Esophagus muscularis mucosa (tissue), 4 donors: ENCODE measurements around the gene DUSP7. TPM values are rescaled to one million over a fixed set of nuclear protein-coding genes. Genes with fewer than 3 reads are reported as not detected.

Source experiments
- DNase-seq: peaks from one replicate; pipeline ENCODE4 v3.0.0-alpha.2; 2017; ENCODE audit errors: extremely low spot score
- H3K27ac ChIP-seq, 4 donors: fragments of 200-600 bp; sonication (generic); replicated peaks in 1 of 4; 1 replicate in 3 of 4; 2 replicates in 1 of 4; pipeline ENCODE4 v1.5.1; 2016 to 2019; ENCODE audit warnings: mild to moderate bottlenecking in 1 of 4
- H3K27me3 ChIP-seq, 4 donors: fragments of 200-600 bp; sonication (generic); one replicate each; pipeline versions ENCODE4 v1.5.1 to v1.6.0; 2016 to 2019
- H3K36me3 ChIP-seq, 4 donors: fragments of 200-600 bp; sonication (generic); one replicate each; pipeline ENCODE4 v1.5.1; 2016 to 2019
- H3K4me1 ChIP-seq, 4 donors: fragments of 200-600 bp; sonication (generic); one replicate each; pipeline ENCODE4 v1.5.1; 2016 to 2019
- H3K4me3 ChIP-seq, 4 donors: fragments of 200-600 bp; sonication (generic); 1 replicate in 2 of 4; 2 replicates in 2 of 4; pipeline ENCODE4 v1.5.1; 2016 to 2019; ENCODE audit warnings: mild to moderate bottlenecking in 4 of 4, moderate library complexity in 1 of 4
- H3K9me3 ChIP-seq, 4 donors: fragments of 200-600 bp; sonication (generic); 1 replicate in 3 of 4; 2 replicates in 1 of 4; pipeline ENCODE4 v1.5.1; 2016 to 2019
- EP300 ChIP-seq: sonication (generic); formaldehyde crosslinking; IDR thresholded peaks from one replicate; pipeline ENCODE4 v1.6.1; 2017; ENCODE audit warnings: antibody characterized with exemption
- POLR2A ChIP-seq: fragments of 450-650 bp; IDR thresholded peaks from one replicate; pipeline ENCODE4 v1.6.1; 2017; ENCODE audit warnings: antibody characterized with exemption, moderate library complexity, mild to moderate bottlenecking, low read depth
- POLR2AphosphoS5 ChIP-seq, 2 donors: sonication (generic); formaldehyde crosslinking; IDR thresholded peaks; one replicate each; pipeline ENCODE4 v1.6.1; 2017; ENCODE audit warnings: antibody characterized with exemption in 2 of 2
- WGBS: methylation state at CpG from one replicate; pipeline ENCODE4 v1.1.5; 2018; 5-methylcytosine and 5-hydroxymethylcytosine counted together
- intact Hi-C: fragments of 100-400 bp; cut with DNase I; formaldehyde crosslinking; loops from one replicate; pipeline ENCODE4 v1.15.1; 2023
- total RNA-seq, 4 donors: library from RNA; depleted of rRNA; stranded (reverse); fragments of >200 nt; gene quantifications; one replicate each; pipeline versions ENCODE4 v1.1.0 to v1.2.1, GENCODE V29; 2016
- TF ChIP-seq, protein P1 (sequence below), 3 experiments: fragments of 200-600 bp in 2 of 3; fragments of 450-650 bp in 1 of 3; sonication (generic) in 2 of 3; IDR thresholded peaks; one replicate each; pipeline ENCODE4 v1.5.1; 2017 to 2019; ENCODE audit warnings: antibody characterized with exemption in 3 of 3, mild to moderate bottlenecking in 2 of 3, moderate library complexity in 1 of 3

DUSP7 gene
- total RNA-seq, 4 donors from 2014 or later: 10.0 to 23.5 (median 15.9) TPM

DNA sequence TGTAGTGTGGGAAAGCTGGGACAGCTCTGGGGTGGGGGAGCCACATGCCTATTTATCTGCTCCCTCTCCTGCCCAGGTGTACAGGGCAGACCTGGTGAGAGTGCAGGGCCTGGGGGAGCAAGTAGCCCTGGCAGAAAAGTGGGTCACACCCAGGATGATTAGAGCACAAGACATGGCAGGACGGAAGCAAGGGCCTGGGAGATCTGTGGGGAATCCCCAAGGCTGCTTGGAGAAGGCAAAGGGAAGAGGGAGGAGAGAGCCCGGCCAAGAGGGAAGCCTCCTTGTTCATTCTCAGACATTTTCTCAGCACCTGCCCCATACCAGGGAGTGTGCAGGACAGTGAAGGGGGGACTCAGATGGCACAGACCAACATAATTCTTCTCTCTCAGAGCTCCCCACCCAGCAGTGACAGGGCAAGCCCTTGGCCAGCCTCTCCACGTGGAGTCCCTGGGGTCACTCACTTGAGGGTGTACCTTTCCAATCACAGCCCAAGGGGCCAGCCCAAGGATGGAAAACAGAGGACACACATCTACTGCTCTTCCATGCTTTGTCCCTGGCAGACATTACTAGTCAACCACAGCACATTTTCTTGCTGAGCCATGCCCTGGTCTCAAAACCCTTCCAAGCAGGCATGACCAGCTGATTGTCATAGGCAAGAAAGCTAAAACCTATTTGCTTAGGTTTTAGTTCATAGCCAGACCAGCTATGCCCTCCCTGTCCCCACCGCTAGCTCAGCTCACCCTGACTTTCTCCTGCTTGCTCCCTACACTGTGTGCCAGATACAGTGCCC is 4.9 kb upstream of the DUSP7 start:
- H3K4me1 ChIP-seq: peaks cover 18 to 28% (median 21%) of the 10 kb centered on the region in 4 donors
- H3K27me3 ChIP-seq: no peaks in the 10 kb centered on the region
- H3K4me3 ChIP-seq: no peak overlapping the region
- no peaks in the 10 kb centered on the region for H3K36me3 ChIP-seq
- TF ChIP-seq EP300: no peak
- TF ChIP-seq POLR2A: no peak
- TF ChIP-seq POLR2AphosphoS5 (IDR thresholded peaks at IDR 0.05): no peak
- TF ChIP-seq, protein P1, sequence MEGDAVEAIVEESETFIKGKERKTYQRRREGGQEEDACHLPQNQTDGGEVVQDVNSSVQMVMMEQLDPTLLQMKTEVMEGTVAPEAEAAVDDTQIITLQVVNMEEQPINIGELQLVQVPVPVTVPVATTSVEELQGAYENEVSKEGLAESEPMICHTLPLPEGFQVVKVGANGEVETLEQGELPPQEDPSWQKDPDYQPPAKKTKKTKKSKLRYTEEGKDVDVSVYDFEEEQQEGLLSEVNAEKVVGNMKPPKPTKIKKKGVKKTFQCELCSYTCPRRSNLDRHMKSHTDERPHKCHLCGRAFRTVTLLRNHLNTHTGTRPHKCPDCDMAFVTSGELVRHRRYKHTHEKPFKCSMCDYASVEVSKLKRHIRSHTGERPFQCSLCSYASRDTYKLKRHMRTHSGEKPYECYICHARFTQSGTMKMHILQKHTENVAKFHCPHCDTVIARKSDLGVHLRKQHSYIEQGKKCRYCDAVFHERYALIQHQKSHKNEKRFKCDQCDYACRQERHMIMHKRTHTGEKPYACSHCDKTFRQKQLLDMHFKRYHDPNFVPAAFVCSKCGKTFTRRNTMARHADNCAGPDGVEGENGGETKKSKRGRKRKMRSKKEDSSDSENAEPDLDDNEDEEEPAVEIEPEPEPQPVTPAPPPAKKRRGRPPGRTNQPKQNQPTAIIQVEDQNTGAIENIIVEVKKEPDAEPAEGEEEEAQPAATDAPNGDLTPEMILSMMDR (IDR thresholded peaks at IDR 0.05): no peak
- DNase-seq: no peak
- intact Hi-C loops: no loop called here
- H3K27ac ChIP-seq: no peak overlapping the region
- H3K9me3 ChIP-seq: no peaks in the 10 kb centered on the region
- WGBS: 72% methylated on average over 4 of the region's 4 CpGs

DNA sequence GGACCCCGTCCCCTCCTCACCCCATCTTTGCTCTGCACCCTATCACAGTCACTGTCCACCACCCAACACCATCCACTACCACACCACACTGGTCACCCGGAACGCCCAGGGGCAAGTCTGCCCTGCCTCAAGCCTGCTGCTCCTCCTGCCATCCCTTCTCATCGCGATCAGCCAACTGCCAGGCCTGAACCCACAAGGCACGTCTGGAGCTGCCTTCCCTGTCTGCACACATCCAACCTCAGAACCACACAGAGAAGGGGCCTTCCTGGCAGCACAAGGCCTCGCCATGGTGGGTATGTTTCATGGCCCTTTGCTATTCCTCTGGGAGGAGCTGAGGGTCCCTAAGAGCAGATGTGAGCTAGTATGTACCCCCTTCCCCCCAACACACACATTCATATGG is 3.4 kb upstream of the DUSP7 start:
- TF ChIP-seq POLR2A (no peak), POLR2AphosphoS5 (IDR thresholded peaks at IDR 0.05) (no peak), EP300 (no peak)
- TF ChIP-seq, protein P1 (IDR thresholded peaks at IDR 0.05): no peak
- DNase-seq: no peak
- 85% methylated on average over 7 of the region's 7 CpGs for WGBS
- H3K4me3 ChIP-seq: no peak overlapping the region
- peaks cover 17 to 33% (median 33%) of the 10 kb centered on the region in 4 donors for H3K4me1 ChIP-seq
- no peak overlapping the region for H3K27ac ChIP-seq
- H3K9me3 ChIP-seq: no peaks in the 10 kb centered on the region
- no peaks in the 10 kb centered on the region for H3K27me3 ChIP-seq
- intact Hi-C loops: loop anchor here (5.0 kb wide), 1 partner anchor 42 kb away; no protein-coding TSS in a partner anchor
- H3K36me3 ChIP-seq: no peaks in the 10 kb centered on the region

DNA sequence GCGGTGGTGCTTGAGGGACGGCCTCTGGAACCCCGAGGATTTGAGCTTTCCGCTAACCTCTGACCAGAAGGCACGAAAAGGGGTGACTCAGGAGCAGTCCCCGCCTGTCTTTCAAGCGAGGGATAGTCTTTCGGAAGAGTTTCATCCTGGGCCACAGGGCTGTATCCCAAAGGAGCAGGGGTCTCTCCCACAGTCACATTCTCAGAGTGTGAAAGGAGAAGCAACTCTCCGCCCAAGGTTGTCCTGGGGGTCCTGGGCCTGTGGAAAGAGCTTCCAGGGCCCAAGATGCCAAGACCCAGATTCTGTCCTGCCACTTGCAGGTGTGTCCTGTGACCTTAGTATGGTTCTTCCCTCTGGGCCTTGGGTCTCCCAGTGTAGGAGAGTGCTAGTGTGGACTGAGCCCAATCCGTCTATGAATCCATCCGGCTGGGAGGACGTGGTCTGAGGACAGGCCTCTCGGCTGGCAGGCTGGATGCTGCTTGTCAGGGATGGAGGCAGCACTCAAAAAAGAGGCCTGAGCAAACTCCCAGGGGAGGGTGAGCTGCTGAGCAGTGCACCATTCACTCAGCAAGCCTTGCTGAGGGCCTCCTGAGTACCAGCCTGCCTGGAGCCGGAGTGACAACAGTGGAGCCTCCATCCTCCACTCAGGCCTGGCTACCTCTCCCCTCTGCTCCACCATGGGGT is 1.6 kb upstream of the DUSP7 start:
- no peaks in the 10 kb centered on the region for H3K9me3 ChIP-seq
- H3K4me1 ChIP-seq: peaks cover 36 to 51% (median 51%) of the 10 kb centered on the region in 4 donors
- peak overlapping the region; percentile 60 to 92 (median 75) for H3K27ac ChIP-seq
- peaks cover 0 to 13% (median 10%) of the 10 kb centered on the region in 4 donors for H3K36me3 ChIP-seq
- intact Hi-C loops: loop anchor here (5.0 kb wide), 1 partner anchor 41 kb away; no protein-coding TSS in a partner anchor
- 67% methylated on average over 6 of the region's 14 CpGs for WGBS
- H3K27me3 ChIP-seq: no peaks in the 10 kb centered on the region
- no peak for DNase-seq
- H3K4me3 ChIP-seq: peak overlapping the region; percentile 66 to 88 (median 80)
- no peak for TF ChIP-seq POLR2AphosphoS5 (IDR thresholded peaks at IDR 0.05)
- TF ChIP-seq, protein P1 (IDR thresholded peaks at IDR 0.05): no peak
- no peak for TF ChIP-seq EP300
- TF ChIP-seq POLR2A: no peak

DNA sequence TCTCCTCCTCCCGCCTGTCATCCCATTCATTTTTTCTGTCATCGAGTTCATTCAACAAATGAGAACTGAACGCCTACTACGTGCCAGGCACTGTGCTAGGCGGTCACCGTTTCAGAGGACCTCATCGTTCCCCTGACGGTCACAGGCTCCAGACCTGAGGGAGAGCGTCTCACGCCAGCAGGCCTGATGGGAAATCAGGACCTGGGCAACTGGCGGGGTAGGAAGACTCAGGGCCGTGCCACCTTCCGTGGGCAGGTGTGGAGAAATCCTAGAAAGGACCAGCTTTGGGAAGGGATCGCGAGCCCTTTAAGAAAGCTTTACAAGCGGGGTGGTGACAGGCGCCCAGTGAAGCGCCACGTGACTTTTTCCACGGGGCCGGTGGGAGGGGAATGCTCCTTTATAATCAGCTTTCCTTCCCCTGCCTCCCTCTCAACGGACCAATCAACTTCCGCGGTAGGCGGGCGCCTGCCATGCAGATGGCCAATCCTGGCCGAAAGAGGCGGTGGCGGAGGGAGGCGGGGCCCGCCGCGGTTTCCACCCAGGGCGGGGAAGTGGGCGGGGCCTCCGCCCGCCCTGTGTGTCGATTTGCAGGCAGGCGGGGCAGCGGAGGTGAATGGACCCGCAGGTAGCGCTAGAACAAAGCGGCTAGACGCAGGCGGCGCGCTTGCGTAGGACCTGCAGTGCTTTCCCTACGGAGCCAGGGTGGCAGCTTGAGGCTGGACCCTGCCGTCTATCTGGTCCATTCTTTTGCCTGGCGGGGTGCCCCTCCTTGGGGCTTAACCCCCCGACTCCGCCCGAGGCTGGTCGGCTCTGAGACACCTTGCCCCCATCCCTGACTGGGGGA is 819 bp upstream of the DUSP7 start:
- no peaks in the 10 kb centered on the region for H3K27me3 ChIP-seq
- TF ChIP-seq POLR2AphosphoS5 (IDR thresholded peaks at IDR 0.05): peak; percentile 73 to 86
- TF ChIP-seq EP300: no peak
- TF ChIP-seq, protein P1 (IDR thresholded peaks at IDR 0.05): peak in 2 of 3 experiments; percentile 13 to 23
- no peak for TF ChIP-seq POLR2A
- H3K27ac ChIP-seq: peak overlapping the region; percentile 88 to 92 (median 91)
- H3K4me1 ChIP-seq: peaks cover 36 to 51% (median 51%) of the 10 kb centered on the region in 4 donors
- peak; percentile 100 for DNase-seq
- peaks cover 0 to 17% (median 12%) of the 10 kb centered on the region in 4 donors for H3K36me3 ChIP-seq
- peak overlapping the region; percentile 66 to 88 (median 80) for H3K4me3 ChIP-seq
- WGBS: under 1% methylated on average over 46 of the region's 55 CpGs
- H3K9me3 ChIP-seq: no peaks in the 10 kb centered on the region
- intact Hi-C loops: loop anchor here (5.0 kb wide), 1 partner anchor 40 kb away; no protein-coding TSS in a partner anchor
